Upper lobe of left lung (tissue), 6 donors: ENCODE measurements around the gene KDM2A. TPM values are rescaled to one million over a fixed set of nuclear protein-coding genes. Genes with fewer than 3 reads are reported as not detected.
A peak's percentile ranks its signal among the peaks of the same experiment; 100 is the strongest.

Source experiments
- ATAC-seq, 2 donors: fragments of 200-7000 bp; cut with Tn5 transposase; one replicate each; pipeline ENCODE4 v1.9.1; 2022; ENCODE audit warnings: mild to moderate bottlenecking in 2 of 2, moderate library complexity in 2 of 2; ENCODE audit not compliant: low FRiP score in 2 of 2
- DNase-seq, 2 donors: peaks; one replicate each; pipeline ENCODE4 v3.0.0-alpha.2; 2019 to 2020
- H3K27ac ChIP-seq, 4 donors: fragments of 200-600 bp; sonication (generic); one replicate each; pipeline ENCODE4 v1.5.1; 2016 to 2019
- H3K27me3 ChIP-seq, 4 donors: fragments of 200-600 bp; sonication (generic); one replicate each; pipeline ENCODE4 v1.5.1; 2017 to 2019
- H3K36me3 ChIP-seq, 4 donors: fragments of 200-600 bp; sonication (generic); one replicate each; pipeline ENCODE4 v1.5.1; 2016 to 2019
- H3K4me1 ChIP-seq, 4 donors: fragments of 200-600 bp; sonication (generic); one replicate each; pipeline ENCODE4 v1.5.1; 2018 to 2019
- H3K4me3 ChIP-seq, 4 donors: fragments of 200-600 bp; sonication (generic); one replicate each; pipeline ENCODE4 v1.5.1; 2017 to 2019; ENCODE audit warnings: mild to moderate bottlenecking in 2 of 4, moderate library complexity in 1 of 4
- H3K9me3 ChIP-seq, 4 donors: fragments of 200-600 bp; sonication (generic); one replicate each; pipeline ENCODE4 v1.5.1; 2018 to 2019
- CTCF ChIP-seq, 6 experiments: fragments of 450-650 bp in 4 of 6; fragments of 200-600 bp in 2 of 6; sonication (generic) in 2 of 6; IDR thresholded peaks; one replicate each; pipeline ENCODE4 v1.5.1; 2016 to 2019; ENCODE audit warnings: antibody characterized with exemption in 6 of 6
- EP300 ChIP-seq, 4 donors: sonication (generic); formaldehyde crosslinking; IDR thresholded peaks; one replicate each; pipeline ENCODE4 v1.5.1; 2017; ENCODE audit warnings: antibody characterized with exemption in 4 of 4, control low read depth in 2 of 4
- POLR2A ChIP-seq, 4 donors: fragments of 450-650 bp; IDR thresholded peaks; one replicate each; pipeline ENCODE4 v1.5.1; 2016 to 2017; ENCODE audit warnings: antibody characterized with exemption in 4 of 4, mild to moderate bottlenecking in 2 of 4
- POLR2AphosphoS5 ChIP-seq, 2 donors: sonication (generic); formaldehyde crosslinking; IDR thresholded peaks; one replicate each; pipeline ENCODE4 v1.5.1; 2017; ENCODE audit warnings: antibody characterized with exemption in 2 of 2
- WGBS, 2 donors: methylation state at CpG; one replicate each; pipeline ENCODE4 v1.1.5; 2017 to 2018; 5-methylcytosine and 5-hydroxymethylcytosine counted together
- total RNA-seq, 6 donors: library from RNA; depleted of rRNA in 4 of 6; stranded (reverse); fragments of >200 nt in 4 of 6; gene quantifications; one replicate each; pipeline versions ENCODE4 v1.1.0 to v1.2.1, GENCODE V29; 2016 to 2021
- donor health status: DM: no; HTN: no; CAD: no; lungs with moderate emphysema.
- donor health status: DM: no; HTN: yes; CAD: no; lungs with severe emphysema.

The KDM2A gene
- total RNA-seq, 6 donors from 2014 or later, result 63.1 to 229 (median 74.0) TPM

GRCh38 chr11:67276781-67277230, 157.7 kb downstream of the KDM2A start:
- Histone ChIP-seq H3K4me1 (peaks cover 73 to 89% (median 82%) of the 10 kb centered on the region in 4 donors), H3K9me3 (no peaks in the 10 kb centered on the region), H3K4me3 (peak overlapping the region in 3 of 4 donors; percentile 6 to 36 (median 33)), H3K27me3 (no peaks in the 10 kb centered on the region), H3K27ac (peak overlapping the region; percentile 92 to 99 (median 97)), H3K36me3 (peaks cover 21 to 42% (median 32%) of the 10 kb centered on the region in 4 donors)
- DNase-seq (peak; percentile 75 to 82), ATAC-seq (peak; percentile 35 to 48)
- TF ChIP-seq EP300 (IDR thresholded peaks at IDR 0.05), result no peak
- TF ChIP-seq CTCF (IDR thresholded peaks at IDR 0.05), result peak in 4 of 6 experiments; percentile 28 to 59 (median 44)
- 33 to 57% methylated on average over 5 to 10 of the region's 16 CpGs for whole genome bisulfite sequencing, 2 donors

- Histone ChIP-seq H3K9me3 (no peaks in the 10 kb centered on the region), H3K36me3 (peaks cover 27 to 48% (median 38%) of the 10 kb centered on the region in 4 donors), H3K27ac (peak overlapping the region; percentile 92 to 99 (median 97)), H3K4me3 (peak overlapping the region in 3 of 4 donors; percentile 6 to 36 (median 33)), H3K4me1 (peaks cover 68 to 89% (median 78%) of the 10 kb centered on the region in 4 donors), H3K27me3 (no peaks in the 10 kb centered on the region)
- ATAC-seq, result peak; percentile 88 to 93
- WGBS, 2 donors, result 13% methylated on average over 5 to 23 of the region's 24 CpGs
- DNase-seq, result peak; percentile 94 to 98
- TF ChIP-seq EP300 (IDR thresholded peaks at IDR 0.05) (peak in 1 of 4 donors; percentile 50), POLR2AphosphoS5 (IDR thresholded peaks at IDR 0.05) (peak; percentile 83 to 87), POLR2A (IDR thresholded peaks at IDR 0.05) (peak in 1 of 4 donors; percentile 49), CTCF (IDR thresholded peaks at IDR 0.05) (no peak)
These were observed 158.3 kb downstream of the KDM2A start for GRCh38 chr11:67277231-67277961.

GRCh38 chr11:67278135-67278938, 159.3 kb downstream of the KDM2A start:
- H3K36me3 ChIP-seq, result peaks cover 35 to 57% (median 48%) of the 10 kb centered on the region in 4 donors
- WGBS, 2 donors, result 73 to 82% methylated on average over 7 to 10 of the region's 14 CpGs
- peak overlapping the region; percentile 92 to 99 (median 97) for H3K27ac ChIP-seq
- H3K4me1 ChIP-seq, result peaks cover 63 to 86% (median 76%) of the 10 kb centered on the region in 4 donors
- peak overlapping the region in 2 of 4 donors; percentile 33 to 36 for H3K4me3 ChIP-seq
- no peak for TF ChIP-seq POLR2AphosphoS5 (IDR thresholded peaks at IDR 0.05)
- TF ChIP-seq POLR2A (IDR thresholded peaks at IDR 0.05), result no peak
- TF ChIP-seq CTCF (IDR thresholded peaks at IDR 0.05), result no peak
- TF ChIP-seq EP300 (IDR thresholded peaks at IDR 0.05), result no peak
- no peaks in the 10 kb centered on the region for H3K27me3 ChIP-seq
- DNase-seq (peak; percentile 18 to 67), ATAC-seq (no peak)
- H3K9me3 ChIP-seq, result no peaks in the 10 kb centered on the region

- 83 to 95% methylated on average over 8 to 13 of the region's 14 CpGs for WGBS, 2 donors
- no peak for ATAC-seq
- no peak overlapping the region for H3K4me3 ChIP-seq
- peaks cover 56 to 82% (median 69%) of the 10 kb centered on the region in 4 donors for H3K4me1 ChIP-seq
- H3K27me3 ChIP-seq, result no peaks in the 10 kb centered on the region
- TF ChIP-seq CTCF (IDR thresholded peaks at IDR 0.05) (no peak), POLR2A (IDR thresholded peaks at IDR 0.05) (no peak), EP300 (IDR thresholded peaks at IDR 0.05) (no peak), POLR2AphosphoS5 (IDR thresholded peaks at IDR 0.05) (no peak)
- peak; percentile 21 to 44 for DNase-seq
- peaks cover 42 to 64% (median 55%) of the 10 kb centered on the region in 4 donors for H3K36me3 ChIP-seq
- no peaks in the 10 kb centered on the region for H3K9me3 ChIP-seq
- peak overlapping the region; percentile 92 to 99 (median 97) for H3K27ac ChIP-seq
These were observed 160.0 kb downstream of the KDM2A start for GRCh38 chr11:67278939-67279588.
